IMR-90 (cell line): ENCODE data around the gene ACKR1. TPM values are rescaled to one million over a fixed set of nuclear protein-coding genes. Genes with fewer than 3 reads are reported as not detected.

Experiments
- ATAC-seq: fragments of 200-7000 bp; cut with Tn5 transposase; 2 replicates; pipeline ENCODE4 v1.9.1; 2020; ENCODE audit warnings: low read depth, mild to moderate bottlenecking, moderate library complexity
- BruUV-seq: library from RNA; stranded (reverse); fragments of 400-500 nt; replicated peaks from 2 replicates; lab custom pipeline; 2021; lab: Mats Ljungman, UMichigan
- CTCF ChIA-PET: fragments of 300-600 bp; formaldehyde crosslinking; extraction: SDS; loops from one replicate; lab custom pipeline; 2021; ENCODE audit warnings: antibody characterized with exemption; lab: Yijun Ruan, JAX
- POLR2A ChIA-PET: fragments of 300-600 bp; sonication (Branson Sonifier 250); formaldehyde crosslinking; loops from one replicate; lab custom pipeline; 2022; ENCODE audit warnings: antibody characterized with exemption; ENCODE audit not compliant: unreplicated experiment; lab: Charles Lee
- DNase-seq: peaks from one replicate; pipeline ENCODE4 v3.0.0; 2013
- H2AFZ ChIP-seq: replicated peaks from 2 replicates; pipeline ENCODE3; 2013; ENCODE audit warnings: low read length, mild to moderate bottlenecking; ENCODE audit not compliant: poor library complexity
- H2AK5ac ChIP-seq: 2 replicates; pipeline ENCODE4 v1.6.1; 2013; ENCODE audit warnings: low read depth, low read length, inconsistent platforms
- H2AK9ac ChIP-seq: replicated peaks from 2 replicates; pipeline ENCODE3; 2013; ENCODE audit warnings: mild to moderate bottlenecking, low read depth, low read length, moderate library complexity; ENCODE audit not compliant: poor library complexity
- H2BK120ac ChIP-seq: 2 replicates; pipeline ENCODE4 v1.6.1; 2013; ENCODE audit warnings: low read depth, low read length, inconsistent platforms
- H2BK15ac ChIP-seq: 3 replicates; pipeline ENCODE4 v1.6.1; 2013; ENCODE audit warnings: low read depth, low read length, inconsistent platforms
- H2BK20ac ChIP-seq: 2 replicates; pipeline ENCODE4 v1.6.1; 2013; ENCODE audit warnings: low read depth, mild to moderate bottlenecking, inconsistent platforms, low read length, moderate library complexity
- H2BK5ac ChIP-seq: 2 replicates; pipeline ENCODE4 v1.6.1; 2013; ENCODE audit warnings: mild to moderate bottlenecking, low read depth, low read length, inconsistent platforms; ENCODE audit not compliant: poor library complexity, severe bottlenecking
- H3K14ac ChIP-seq: replicated peaks from 2 replicates; pipeline ENCODE4 v1.6.1; 2013; ENCODE audit warnings: low read depth, low read length, inconsistent platforms
- H3K18ac ChIP-seq: 2 replicates; pipeline ENCODE4 v1.6.1; 2013; ENCODE audit warnings: low read depth, low read length, control low read depth
- H3K23ac ChIP-seq: 2 replicates; pipeline ENCODE4 v1.6.1; 2013; ENCODE audit warnings: low read depth, low read length, inconsistent platforms
- H3K27ac ChIP-seq: 2 replicates; pipeline ENCODE4 v1.5.1; 2013; ENCODE audit warnings: mild to moderate bottlenecking, control low read depth, low read length; ENCODE audit not compliant: insufficient read depth
- H3K27me3 ChIP-seq: 2 replicates; pipeline ENCODE4 v1.6.1; 2013; ENCODE audit warnings: low read length; ENCODE audit not compliant: control insufficient read depth, insufficient read depth
- H3K36me3 ChIP-seq: 2 replicates; pipeline ENCODE4 v1.6.1; 2013; ENCODE audit warnings: low read length, mixed read lengths; ENCODE audit not compliant: control insufficient read depth, insufficient read depth
- H3K4ac ChIP-seq: 2 replicates; pipeline ENCODE4 v1.6.1; 2013; ENCODE audit warnings: low read depth, low read length, inconsistent platforms
- H3K4me1 ChIP-seq: 2 replicates; pipeline ENCODE4 v1.6.1; 2013; ENCODE audit warnings: low read length, mixed read lengths; ENCODE audit not compliant: control insufficient read depth, insufficient read depth
- H3K4me2 ChIP-seq: 2 replicates; pipeline ENCODE4 v1.6.1; 2013; ENCODE audit warnings: low read depth, mild to moderate bottlenecking, control low read depth, low read length, moderate library complexity
- H3K4me3 ChIP-seq: 2 replicates; pipeline ENCODE4 v1.5.1; 2013; ENCODE audit warnings: low read depth, mild to moderate bottlenecking, control low read depth, low read length, moderate library complexity; ENCODE audit not compliant: insufficient read depth
- H3K56ac ChIP-seq: 2 replicates; pipeline ENCODE4 v1.6.1; 2013; ENCODE audit warnings: low read length, inconsistent platforms; ENCODE audit not compliant: insufficient read depth; ENCODE audit errors: extremely low read depth
- H3K79me1 ChIP-seq, 2 experiments: 2 replicates each; pipeline ENCODE4 v1.6.1; 2013; ENCODE audit warnings: low read length in 2 of 2, inconsistent platforms in 1 of 2, low read depth in 1 of 2
- H3K9ac ChIP-seq: 2 replicates; pipeline ENCODE4 v1.6.1; 2013; ENCODE audit warnings: low read depth, low read length, control low read depth
- H3K9me1 ChIP-seq: 2 replicates; pipeline ENCODE4 v1.6.1; 2013; ENCODE audit warnings: low read length, inconsistent platforms; ENCODE audit not compliant: insufficient read depth
- H3K9me3 ChIP-seq: 2 replicates; pipeline ENCODE4 v1.6.1; 2013; ENCODE audit warnings: low read length; ENCODE audit not compliant: control insufficient read depth, insufficient read depth
- H4K20me1 ChIP-seq: 2 replicates; pipeline ENCODE4 v1.6.1; 2013; ENCODE audit warnings: low read length, inconsistent platforms; ENCODE audit not compliant: insufficient read depth
- H4K5ac ChIP-seq: 2 replicates; pipeline ENCODE4 v1.6.1; 2013; ENCODE audit warnings: mild to moderate bottlenecking, low read depth, low read length, control low read depth
- H4K8ac ChIP-seq, 2 experiments: 2 replicates each; pipeline ENCODE4 v1.6.1; 2013; ENCODE audit warnings: low read depth in 2 of 2, low read length in 2 of 2, control low read depth in 1 of 2, inconsistent platforms in 1 of 2
- H4K91ac ChIP-seq: 2 replicates; pipeline ENCODE4 v1.6.1; 2013; ENCODE audit warnings: low read depth, low read length, inconsistent platforms; ENCODE audit not compliant: insufficient read depth
- CEBPB ChIP-seq: IDR thresholded peaks from 2 replicates; pipeline ENCODE4 v1.6.1; 2012; ENCODE audit warnings: low read depth, low read length, improper control_type of control experiment
- MXI1 ChIP-seq: IDR thresholded peaks from 2 replicates; pipeline ENCODE4 v1.6.1; 2012; ENCODE audit warnings: low read depth, mild to moderate bottlenecking, low read length, moderate library complexity, borderline replicate concordance
- RCOR1 ChIP-seq: IDR thresholded peaks from 2 replicates; pipeline ENCODE4 v1.6.1; 2012; ENCODE audit warnings: mild to moderate bottlenecking, low read length, improper control_type of control experiment; ENCODE audit not compliant: insufficient replicate concordance
- WGBS, 2 experiments: methylation state at CpG; one replicate each; pipeline versions ENCODE4 v1.1.5 to v1.1.7; 2013; ENCODE audit warnings: missing lambda C conversion rate in 2 of 2; ENCODE audit not compliant: insufficient read length in 1 of 2; ENCODE audit errors: extremely low coverage in 2 of 2; 5-methylcytosine and 5-hydroxymethylcytosine counted together
- dilution Hi-C: fragments of 300-500 bp; cut with HindIII; formaldehyde crosslinking; loops from one replicate; pipeline ENCODE4 v1.14.3; 2018; ENCODE audit warnings: low sequenced_read_pairs; ENCODE audit not compliant: unreplicated experiment
- in situ Hi-C: fragments of 300-500 bp; cut with MboI; formaldehyde crosslinking; loops from 3 replicates; pipeline ENCODE4 v1.14.3; 2019; ENCODE audit warnings: low sequenced_read_pairs, inconsistent platforms, mixed read lengths
- intact Hi-C: fragments of 100-400 bp; cut with micrococcal nuclease; formaldehyde crosslinking; loops from 2 replicates; pipeline ENCODE4 v1.10.0; 2022
- polyA plus RNA-seq, 3 experiments: library from polyadenylated mRNA; depleted of rRNA; stranded (reverse); fragments of >200 nt; gene quantifications; 2 replicates each; pipeline ENCODE4 v1.2.3, GENCODE V29; 2012; ENCODE audit warnings: low replicate concordance in 1 of 3
- total RNA-seq: library from RNA; depleted of rRNA; stranded (reverse); fragments of >200 nt; gene quantifications from 2 replicates; pipeline ENCODE4 v1.2.3, GENCODE V29; 2012

Gene ACKR1
- total and polyA plus RNA-seq, 2 of the 4 experiments (the other 2 are of a cell fraction), result not detected

DNA sequence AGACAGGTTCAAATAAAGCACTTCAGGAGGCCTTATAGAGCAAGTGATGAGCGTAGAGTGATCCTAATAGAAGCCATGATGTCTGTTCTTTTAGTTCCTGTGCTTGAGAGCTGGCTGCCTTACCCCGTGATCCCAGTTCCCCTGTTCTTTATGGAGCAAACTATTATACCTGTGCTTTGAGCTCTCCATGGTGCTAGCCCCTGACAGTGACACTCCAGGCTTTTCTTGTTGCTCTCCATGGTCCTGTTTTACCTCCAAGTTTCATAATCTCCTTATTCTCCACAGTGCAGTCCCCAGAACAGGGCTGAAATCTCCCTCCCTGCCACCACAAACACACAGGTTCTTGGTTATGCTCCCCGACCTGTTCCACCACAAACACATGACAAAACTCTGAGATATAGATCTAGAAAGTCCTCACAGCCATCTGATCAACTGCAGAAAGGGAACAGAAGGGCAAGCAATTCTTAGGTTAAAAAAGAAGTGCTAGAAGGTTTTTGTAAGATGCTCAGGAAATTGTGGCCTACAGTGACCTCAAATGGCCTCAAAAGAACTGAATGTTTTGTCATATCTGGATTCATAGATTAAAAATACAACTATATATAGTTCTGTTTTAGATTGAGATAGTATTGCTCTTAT is 27.3 kb upstream of the ACKR1 start:
- in situ Hi-C loops (no loop called here), dilution Hi-C loops (no loop called here)
- POLR2A ChIA-PET, result no interaction called here

More for the DNA sequence above, 27.3 kb upstream of the ACKR1 start:
- no peak overlapping the region for H3K4me2 ChIP-seq
- no peak overlapping the region for H3K9ac ChIP-seq
- TF ChIP-seq RCOR1 (peak; percentile 83), MXI1 (peak; percentile 53), CEBPB (no peak)
- H3K27ac ChIP-seq, result no peak overlapping the region
- H3K4me3 ChIP-seq, result no peak overlapping the region
- no peak overlapping the region for H2BK20ac ChIP-seq
- intact Hi-C loops, result no loop called here
- H3K79me1 ChIP-seq, result no peaks in the 10 kb centered on the region
- H3K9me3 ChIP-seq, result no peaks in the 10 kb centered on the region
- no peak overlapping the region for H4K91ac ChIP-seq
- no peak overlapping the region for H2BK120ac ChIP-seq
- 0% methylated on average over 1 of the region's 3 CpGs; no CpG with 5 or more reads in 1 of the 2 experiments for WGBS, 2 experiments
- H4K5ac ChIP-seq, result no peak overlapping the region
- ATAC-seq, result peak; percentile 67
- H3K4me1 ChIP-seq, result no peaks in the 10 kb centered on the region
- peak; percentile 58 for DNase-seq
- no peak overlapping the region for H2AK5ac ChIP-seq
- no peak overlapping the region for H2BK15ac ChIP-seq
- H3K9me1 ChIP-seq, result no peaks in the 10 kb centered on the region
- H3K36me3 ChIP-seq, result no peaks in the 10 kb centered on the region
- H3K4ac ChIP-seq, result no peak overlapping the region
- H2BK5ac ChIP-seq, result no peak overlapping the region
- no TSS peak for BruUV-seq
- H3K14ac ChIP-seq, result no peak overlapping the region
- no peaks in the 10 kb centered on the region for H4K20me1 ChIP-seq
- peaks cover 8% of the 10 kb centered on the region; the same call in 1 of the 2 replicates for H3K27me3 ChIP-seq
- no peak overlapping the region for H3K23ac ChIP-seq
- H2AK9ac ChIP-seq, result no peak overlapping the region
- CTCF ChIA-PET, result interaction anchor here (0.5 kb wide), 1 partner anchor 79 kb away, joined by 3 read pairs; no protein-coding TSS in a partner anchor
- no peak overlapping the region for H4K8ac ChIP-seq
- H3K18ac ChIP-seq, result no peak overlapping the region
- H3K56ac ChIP-seq, result no peak overlapping the region
- no peak overlapping the region for H2AFZ ChIP-seq
